Stomach (tissue), 9 donors: ENCODE results near the gene KLHL40. TPM values are rescaled to one million over a fixed set of nuclear protein-coding genes. Genes with fewer than 3 reads are reported as not detected.

ENCODE experiments used
- DNase-seq, 2 donors: peaks; one replicate each; pipeline versions ENCODE4 v3.0.0 to v3.0.0-alpha.2; 2013 to 2019
- H3K27ac ChIP-seq, 5 donors: fragments of 200-600 bp in 4 of 5; sonication (generic) in 4 of 5; one replicate each; pipeline ENCODE4 v1.5.1; 2013 to 2019; ENCODE audit warnings: mild to moderate bottlenecking in 1 of 5, moderate library complexity in 1 of 5
- H3K27me3 ChIP-seq, 3 donors: fragments of 200-600 bp; sonication (generic); one replicate each; pipeline ENCODE4 v1.5.1; 2017 to 2019; ENCODE audit warnings: mixed run types in 1 of 3
- H3K36me3 ChIP-seq, 4 donors: fragments of 200-600 bp; sonication (generic); 1 replicate in 3 of 4; 2 replicates in 1 of 4; pipeline ENCODE4 v1.5.1; 2016 to 2019
- H3K4me1 ChIP-seq, 4 donors: fragments of 200-600 bp; sonication (generic); one replicate each; pipeline ENCODE4 v1.5.1; 2016 to 2019
- H3K4me3 ChIP-seq, 4 donors: fragments of 200-600 bp; sonication (generic) in 3 of 4; one replicate each; pipeline ENCODE4 v1.5.1; 2016 to 2019; ENCODE audit warnings: mild to moderate bottlenecking in 1 of 4
- H3K9me3 ChIP-seq, 4 donors: fragments of 200-600 bp; sonication (generic); one replicate each; pipeline ENCODE4 v1.5.1; 2016 to 2019
- EP300 ChIP-seq: sonication (generic); formaldehyde crosslinking; IDR thresholded peaks from one replicate; pipeline ENCODE4 v1.6.1; 2017; ENCODE audit warnings: antibody characterized with exemption
- POLR2A ChIP-seq, 4 donors: fragments of 450-650 bp; IDR thresholded peaks; one replicate each; pipeline ENCODE4 v1.6.1; 2016; ENCODE audit warnings: antibody characterized with exemption in 4 of 4, control low read depth in 2 of 4, mild to moderate bottlenecking in 1 of 4, moderate library complexity in 1 of 4
- POLR2AphosphoS5 ChIP-seq, 3 donors: sonication (generic); formaldehyde crosslinking; IDR thresholded peaks; one replicate each; pipeline ENCODE4 v1.6.1; 2016; ENCODE audit warnings: antibody characterized with exemption in 3 of 3
- WGBS, 5 donors: extraction: QIAGEN DNeasy Blood & Tissue Kit in 3 of 5; methylation state at CpG; one replicate each; pipeline versions ENCODE4 v1.1.5 to v1.1.7; 2013 to 2018; 5-methylcytosine and 5-hydroxymethylcytosine counted together
- intact Hi-C: fragments of 100-400 bp; cut with DNase I; formaldehyde crosslinking; loops from one replicate; pipeline ENCODE4 v1.15.1; 2023; ENCODE audit warnings: low total_unique reads
- polyA plus RNA-seq, 3 donors: library from polyadenylated mRNA; stranded (reverse); fragments of 200-250 nt; gene quantifications; one replicate each; pipeline ENCODE4 v1.2.3, GENCODE V29; 2013
- total RNA-seq, 5 donors: library from RNA; depleted of rRNA; stranded (reverse); fragments of >200 nt; gene quantifications; one replicate each; pipeline versions ENCODE4 v1.1.0 to v1.2.3, GENCODE V29; 2014 to 2016
- TF ChIP-seq, protein P1 (sequence below), 7 experiments: fragments of 450-650 bp in 4 of 7; fragments of 200-600 bp in 3 of 7; sonication (generic) in 3 of 7; IDR thresholded peaks; one replicate each; pipeline ENCODE4 v1.5.1; 2016 to 2019; ENCODE audit warnings: antibody characterized with exemption in 7 of 7, control low read depth in 2 of 7, mild to moderate bottlenecking in 1 of 7
- donor health status: healthy with polysubstance abuse.
- donor health status: Bipolar disorder and iron deficiency.
- donor health status: healthy.

Gene KLHL40
- total and polyA plus RNA-seq, 8 donors: 0.05 to 2.0 (median 0.18) TPM; not detected in 5

DNA sequence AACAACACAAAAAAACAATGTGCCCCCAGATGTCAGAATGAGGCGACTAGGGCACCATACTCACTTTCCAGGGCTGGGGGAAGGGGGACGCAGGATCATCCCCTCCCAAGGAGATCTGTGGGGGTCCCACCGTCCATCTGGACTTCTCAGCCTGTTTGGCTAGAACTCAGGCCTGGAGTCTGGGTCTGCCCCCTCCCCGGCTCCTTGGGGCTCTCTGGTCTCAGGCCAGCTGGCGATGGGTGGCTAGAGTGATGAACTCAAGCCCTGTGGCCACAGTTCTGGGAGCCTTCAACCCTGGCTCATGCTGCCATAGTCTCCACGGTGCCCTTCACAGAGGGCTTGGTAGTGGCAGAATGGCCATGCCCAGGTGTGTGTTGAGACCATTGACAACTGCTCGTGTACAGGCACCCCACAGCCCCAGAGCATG is 18.2 kb upstream of the KLHL40 start:
- Histone ChIP-seq H3K27me3 (no peaks in the 10 kb centered on the region), H3K27ac (peak overlapping the region in 1 of 5 donors; percentile 62), H3K4me3 (no peak overlapping the region), H3K4me1 (peaks cover 7 to 38% (median 21%) of the 10 kb centered on the region in 4 donors), H3K9me3 (no peaks in the 10 kb centered on the region), H3K36me3 (peaks cover 0 to 16% (median under 1%) of the 10 kb centered on the region in 4 donors)
- no peak for TF ChIP-seq POLR2AphosphoS5 (IDR thresholded peaks at IDR 0.05)
- TF ChIP-seq EP300: no peak
- TF ChIP-seq, protein P1, sequence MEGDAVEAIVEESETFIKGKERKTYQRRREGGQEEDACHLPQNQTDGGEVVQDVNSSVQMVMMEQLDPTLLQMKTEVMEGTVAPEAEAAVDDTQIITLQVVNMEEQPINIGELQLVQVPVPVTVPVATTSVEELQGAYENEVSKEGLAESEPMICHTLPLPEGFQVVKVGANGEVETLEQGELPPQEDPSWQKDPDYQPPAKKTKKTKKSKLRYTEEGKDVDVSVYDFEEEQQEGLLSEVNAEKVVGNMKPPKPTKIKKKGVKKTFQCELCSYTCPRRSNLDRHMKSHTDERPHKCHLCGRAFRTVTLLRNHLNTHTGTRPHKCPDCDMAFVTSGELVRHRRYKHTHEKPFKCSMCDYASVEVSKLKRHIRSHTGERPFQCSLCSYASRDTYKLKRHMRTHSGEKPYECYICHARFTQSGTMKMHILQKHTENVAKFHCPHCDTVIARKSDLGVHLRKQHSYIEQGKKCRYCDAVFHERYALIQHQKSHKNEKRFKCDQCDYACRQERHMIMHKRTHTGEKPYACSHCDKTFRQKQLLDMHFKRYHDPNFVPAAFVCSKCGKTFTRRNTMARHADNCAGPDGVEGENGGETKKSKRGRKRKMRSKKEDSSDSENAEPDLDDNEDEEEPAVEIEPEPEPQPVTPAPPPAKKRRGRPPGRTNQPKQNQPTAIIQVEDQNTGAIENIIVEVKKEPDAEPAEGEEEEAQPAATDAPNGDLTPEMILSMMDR (IDR thresholded peaks at IDR 0.05): no peak
- no peak for TF ChIP-seq POLR2A (IDR thresholded peaks at IDR 0.05)
- WGBS, 5 donors: 55 to 82% (median 69%) methylated on average over 5 to 7 of the region's 7 CpGs
- intact Hi-C loops: no loop called here
- no peak for DNase-seq

DNA sequence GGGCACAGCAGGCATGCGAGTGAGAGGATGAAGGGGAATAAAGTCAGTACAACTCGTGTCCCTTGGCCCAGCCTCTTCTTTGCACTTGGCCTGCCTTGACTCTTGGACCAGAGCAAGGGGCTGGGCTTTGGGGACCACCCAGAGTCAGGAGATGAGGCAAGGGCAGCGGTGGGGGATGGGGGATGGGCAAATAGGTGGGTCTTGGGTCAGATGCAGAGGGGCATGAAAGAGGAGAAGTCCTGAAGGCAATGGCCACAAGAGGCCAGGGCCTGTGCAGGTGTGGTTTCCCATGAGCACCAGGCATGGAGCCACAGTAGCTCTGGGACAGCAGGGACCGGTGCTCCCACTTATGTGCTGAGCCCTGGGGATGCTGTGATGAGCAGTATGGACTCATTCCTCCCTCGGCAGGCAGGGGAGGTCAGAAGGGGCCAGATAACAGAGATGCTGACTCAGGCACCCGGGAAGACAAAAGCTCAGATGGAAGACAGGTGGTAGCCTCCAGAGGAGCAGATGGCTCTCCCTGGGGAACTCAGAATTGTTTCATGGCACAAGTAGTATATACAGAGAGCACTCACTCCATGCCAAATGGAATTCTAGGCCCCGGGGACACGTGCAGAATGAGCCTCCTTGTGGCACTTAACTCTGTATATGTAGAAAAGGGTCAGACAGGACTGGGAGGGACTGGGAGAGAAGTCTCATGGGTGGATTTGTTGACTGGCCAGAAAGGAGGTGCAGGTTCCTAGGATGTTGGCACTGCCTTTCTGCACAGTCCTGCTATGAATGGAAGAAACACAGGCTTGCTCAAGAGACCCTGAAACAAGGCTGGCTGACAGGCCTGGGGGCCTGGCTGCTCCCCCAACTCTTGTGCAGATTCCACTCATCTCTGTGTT is 17.6 kb upstream of the KLHL40 start:
- 37 to 49% (median 44%) methylated on average over 8 of the region's 8 CpGs for WGBS, 5 donors
- Histone ChIP-seq H3K36me3 (peaks cover 0 to 13% (median 0%) of the 10 kb centered on the region in 4 donors), H3K4me1 (peaks cover 7 to 38% (median 21%) of the 10 kb centered on the region in 4 donors), H3K27me3 (no peaks in the 10 kb centered on the region), H3K27ac (no peak overlapping the region), H3K9me3 (no peaks in the 10 kb centered on the region), H3K4me3 (no peak overlapping the region)
- TF ChIP-seq, protein P1 (IDR thresholded peaks at IDR 0.05): no peak
- no peak for TF ChIP-seq EP300
- TF ChIP-seq POLR2A (IDR thresholded peaks at IDR 0.05): no peak
- no peak for TF ChIP-seq POLR2AphosphoS5 (IDR thresholded peaks at IDR 0.05)
- DNase-seq: no peak
- intact Hi-C loops: no loop called here

DNA sequence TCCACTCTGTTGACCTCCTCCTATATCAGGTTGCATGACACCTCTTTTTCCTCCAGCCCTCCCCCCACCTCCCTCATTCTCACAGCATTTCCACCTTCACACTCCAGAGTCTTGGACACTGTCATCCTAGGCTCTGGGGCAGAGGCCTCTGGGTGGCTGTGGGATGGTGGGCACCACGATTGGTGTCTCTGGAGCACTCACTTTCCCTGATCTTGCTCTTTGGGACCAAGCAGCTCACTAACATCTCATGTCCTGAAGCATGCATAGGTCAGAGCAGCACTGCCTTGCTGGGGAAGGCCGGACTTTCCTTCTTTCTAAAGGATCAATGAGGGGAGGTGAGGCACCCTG is 16.9 kb upstream of the KLHL40 start:
- Histone ChIP-seq H3K9me3 (no peaks in the 10 kb centered on the region), H3K36me3 (peaks cover 0 to 7% (median 0%) of the 10 kb centered on the region in 4 donors), H3K27me3 (no peaks in the 10 kb centered on the region), H3K27ac (no peak overlapping the region), H3K4me3 (no peak overlapping the region), H3K4me1 (peaks cover 7 to 38% (median 21%) of the 10 kb centered on the region in 4 donors)
- intact Hi-C loops: no loop called here
- DNase-seq: peak; percentile 4 to 8
- 89 to 96% (median 93%) methylated on average over 2 of the region's 2 CpGs for WGBS, 5 donors
- TF ChIP-seq POLR2A (IDR thresholded peaks at IDR 0.05): no peak
- TF ChIP-seq POLR2AphosphoS5 (IDR thresholded peaks at IDR 0.05): no peak
- no peak for TF ChIP-seq EP300
- TF ChIP-seq, protein P1 (IDR thresholded peaks at IDR 0.05): no peak

DNA sequence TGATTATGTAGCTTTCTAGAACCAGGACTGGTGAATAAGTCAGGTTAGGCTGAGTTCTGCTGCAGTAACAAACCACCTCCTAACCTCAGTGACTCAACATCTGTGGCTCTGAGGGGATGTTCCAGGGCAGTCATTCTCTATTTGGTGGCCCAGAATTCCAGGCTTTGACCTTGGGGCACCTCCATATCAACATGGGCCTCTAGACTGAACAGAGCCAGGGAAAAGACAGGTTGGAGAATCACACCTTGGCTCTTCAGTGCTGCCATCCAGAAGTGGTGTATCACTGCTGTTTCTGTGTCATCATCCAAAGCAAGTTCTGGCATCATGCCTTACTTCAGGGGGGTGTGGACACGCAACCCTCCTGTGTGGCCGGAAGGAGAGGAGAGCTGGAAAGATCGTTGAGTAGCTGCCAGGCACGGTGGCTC is 16.5 kb upstream of the KLHL40 start:
- Histone ChIP-seq H3K4me1 (peaks cover 7 to 38% (median 21%) of the 10 kb centered on the region in 4 donors), H3K9me3 (no peaks in the 10 kb centered on the region), H3K4me3 (no peak overlapping the region), H3K36me3 (peaks cover 0 to 3% (median 0%) of the 10 kb centered on the region in 4 donors), H3K27me3 (no peaks in the 10 kb centered on the region), H3K27ac (no peak overlapping the region)
- no peak for DNase-seq
- intact Hi-C loops: no loop called here
- 65 to 86% (median 79%) methylated on average over 4 of the region's 4 CpGs for WGBS, 5 donors
- no peak for TF ChIP-seq POLR2AphosphoS5 (IDR thresholded peaks at IDR 0.05)
